ENCODE results near the gene UBXN6. TPM values are rescaled to one million over a fixed set of nuclear protein-coding genes. Genes with fewer than 3 reads are reported as not detected.

The UBXN6 gene
- total and polyA plus RNA-seq, 2 of the 8 experiments (the other 6 are each of a cell fraction or from before 2014, with no cell fraction given), result 28.0 to 43.8 TPM

- TF ChIP-seq CTCF (IDR thresholded peaks at IDR 0.05; ENCODE audit: control extremely low read depth in 1 of 3, insufficient read depth in 1 of 3, low read depth in 1 of 3, low read length in 3 of 3) (no peak), SRF (IDR thresholded peaks at IDR 0.05; ENCODE audit: low read depth, low read length) (no peak), CREB1 (IDR thresholded peaks at IDR 0.05) (no peak), ATF3 (IDR thresholded peaks at IDR 0.05; ENCODE audit: insufficient read depth, low read depth, low read length) (no peak), TCF12 (IDR thresholded peaks at IDR 0.05; ENCODE audit: low read depth, low read length) (no peak), POLR2AphosphoS5 (IDR thresholded peaks at IDR 0.05; ENCODE audit: low read depth, low read length) (0 out of 2 replicates have a peak, but pooled peaks have one; percentile 16)
Measured at GRCh38 chr19:4414144-4414799, 43.3 kb downstream of the UBXN6 start (continued).
